AG09309 (cell line): ENCODE data around the gene DNA2.
"Not testable (repeated sequence)": the region's sequence is repeated elsewhere in the genome, so short reads cannot be mapped to it uniquely, and the experiment has no call there.

ENCODE experiments used
- DNase-seq: peaks from one replicate; pipeline ENCODE4 v3.0.0-alpha.2; 2010; ENCODE audit warnings: low read depth
- H3K4me3 ChIP-seq: 2 replicates; pipeline ENCODE4 v1.5.1; 2011; ENCODE audit warnings: mild to moderate bottlenecking, low read depth, low read length, moderate library complexity; ENCODE audit not compliant: control insufficient read depth
- CTCF ChIP-seq: IDR thresholded peaks from 2 replicates; pipeline ENCODE4 v1.5.1; 2011; ENCODE audit warnings: mild to moderate bottlenecking, low read depth, low read length, inconsistent platforms; ENCODE audit not compliant: insufficient read depth, control insufficient read depth; ENCODE audit errors: missing control alignments

The DNA2 gene

GRCh38 chr10:68471586-68472408 lies at the start of gene DNA2:
DNA2 (minus strand) TSS chr10:68471973; CDS start chr10:68471864, 109 bp downstream.
- no peak for DNase-seq
- H3K4me3 ChIP-seq, result peak within 1 kb of the TSS; percentile 62
- TF ChIP-seq CTCF, result no peak

GRCh38 chr10:68518609-68519008 lies 46.8 kb upstream of the DNA2 start:
- DNase-seq, H3K4me3 ChIP-seq: not testable (repeated sequence)

- TF ChIP-seq CTCF, result no peak
- no peak for DNase-seq
- H3K4me3 ChIP-seq, result no peak overlapping the region
Observed at GRCh38 chr10:68517188-68517587, 45.4 kb upstream of the DNA2 start.

GRCh38 chr10:68516766-68517165 lies 45.0 kb upstream of the DNA2 start:
- DNase-seq, result peak; percentile 59
- no peak for TF ChIP-seq CTCF
- no peak overlapping the region for H3K4me3 ChIP-seq

GRCh38 chr10:68516216-68516615 lies 44.4 kb upstream of the DNA2 start:
- not testable (repeated sequence) for DNase-seq

GRCh38 chr10:68508090-68508489 lies 36.3 kb upstream of the DNA2 start:
- no peak for DNase-seq
- H3K4me3 ChIP-seq, result no peak overlapping the region
- TF ChIP-seq CTCF, result no peak

More at GRCh38 chr10:68516216-68516615, 44.4 kb upstream of the DNA2 start:
- H3K4me3 ChIP-seq, result not testable (repeated sequence)

GRCh38 chr10:68506411-68506810 lies 34.6 kb upstream of the DNA2 start:
- no peak overlapping the region for H3K4me3 ChIP-seq
- no peak for DNase-seq
- TF ChIP-seq CTCF, result no peak

GRCh38 chr10:68502846-68503245 lies 31.1 kb upstream of the DNA2 start:
- H3K4me3 ChIP-seq, result no peak overlapping the region
- no peak for TF ChIP-seq CTCF
- no peak for DNase-seq
